Gastroesophageal sphincter (tissue), 4 donors: Measurements from ENCODE around the gene SPATA6L. TPM values are rescaled to one million over a fixed set of nuclear protein-coding genes. Genes with fewer than 3 reads are reported as not detected.

Experiments
- ATAC-seq: fragments of 150-250 bp; one replicate; pipeline ENCODE4 v1.9.1; 2016; ENCODE audit warnings: mild to moderate bottlenecking, moderate library complexity
- H3K27ac ChIP-seq, 4 donors: fragments of 200-600 bp; sonication (generic) in 3 of 4; 1 replicate in 3 of 4; 2 replicates in 1 of 4; pipeline ENCODE4 v1.5.1; 2016 to 2019
- H3K27me3 ChIP-seq: fragments of 200-600 bp; sonication (generic); one replicate; pipeline ENCODE4 v1.5.1; 2019
- H3K36me3 ChIP-seq, 2 donors: fragments of 200-600 bp; sonication (generic); one replicate each; pipeline ENCODE4 v1.5.1; 2019; ENCODE audit warnings: control low read depth in 1 of 2
- H3K4me1 ChIP-seq, 3 donors: fragments of 200-600 bp; sonication (generic); 1 replicate in 2 of 3; 2 replicates in 1 of 3; pipeline ENCODE4 v1.5.1; 2016 to 2019; ENCODE audit warnings: control low read depth in 2 of 3
- H3K4me3 ChIP-seq, 2 donors: fragments of 200-600 bp; sonication (generic); one replicate each; pipeline ENCODE4 v1.5.1; 2019; ENCODE audit warnings: mild to moderate bottlenecking in 1 of 2, moderate library complexity in 1 of 2
- H3K9me3 ChIP-seq, 3 donors: fragments of 200-600 bp; sonication (generic); one replicate each; pipeline ENCODE4 v1.5.1; 2017 to 2019; ENCODE audit warnings: control low read depth in 2 of 3
- CTCF ChIP-seq, 4 experiments: fragments of 200-600 bp in 2 of 4; fragments of 450-650 bp in 2 of 4; sonication (generic) in 1 of 4; IDR thresholded peaks; one replicate each; pipeline ENCODE4 v1.5.1; 2017 to 2019; ENCODE audit warnings: antibody characterized with exemption in 4 of 4, mild to moderate bottlenecking in 2 of 4, moderate library complexity in 2 of 4
- EP300 ChIP-seq: sonication (generic); formaldehyde crosslinking; IDR thresholded peaks from one replicate; pipeline ENCODE4 v1.6.1; 2017; ENCODE audit warnings: antibody characterized with exemption, mild to moderate bottlenecking
- POLR2A ChIP-seq, 2 donors: fragments of 450-650 bp; IDR thresholded peaks; one replicate each; pipeline ENCODE4 v1.6.1; 2017; ENCODE audit warnings: antibody characterized with exemption in 2 of 2, mild to moderate bottlenecking in 2 of 2, moderate library complexity in 1 of 2
- POLR2AphosphoS5 ChIP-seq: sonication (generic); formaldehyde crosslinking; IDR thresholded peaks from one replicate; pipeline ENCODE4 v1.6.1; 2017; ENCODE audit warnings: antibody characterized with exemption
- WGBS, 2 donors: methylation state at CpG; one replicate each; pipeline ENCODE4 v1.1.5; 2018; ENCODE audit warnings: low coverage in 1 of 2; 5-methylcytosine and 5-hydroxymethylcytosine counted together
- total RNA-seq, 4 donors: library from RNA; depleted of rRNA; stranded (reverse); fragments of >200 nt; gene quantifications; one replicate each; pipeline ENCODE4 v1.1.0, GENCODE V29; 2016

Gene SPATA6L
- total RNA-seq, 4 donors from 2014 or later = 0.69 to 1.9 (median 0.83) TPM

- Histone ChIP-seq H3K4me3 (no peak overlapping the region), H3K4me1 (peaks cover 0 to 21% (median 0%) of the 10 kb centered on the region in 3 donors), H3K36me3 (no peaks in the 10 kb centered on the region), H3K9me3 (no peaks in the 10 kb centered on the region), H3K27ac (no peak overlapping the region), H3K27me3 (no peaks in the 10 kb centered on the region)
- no peak for ATAC-seq
- TF ChIP-seq CTCF (IDR thresholded peaks at IDR 0.05) (no peak), EP300 (no peak), POLR2A (IDR thresholded peaks at IDR 0.05) (no peak)
These were observed 3.6 kb upstream of the SPATA6L start for GRCh38 chr9:4669890-4670289.

- no peak for ATAC-seq
- Histone ChIP-seq H3K4me1 (peaks cover 0 to 34% (median 6%) of the 10 kb centered on the region in 3 donors), H3K4me3 (no peak overlapping the region), H3K9me3 (no peaks in the 10 kb centered on the region), H3K27ac (no peak overlapping the region), H3K27me3 (no peaks in the 10 kb centered on the region), H3K36me3 (no peaks in the 10 kb centered on the region)
- WGBS, 2 donors = 80 to 90% methylated on average over 2 of the region's 2 CpGs
- TF ChIP-seq POLR2A (IDR thresholded peaks at IDR 0.05) (no peak), CTCF (IDR thresholded peaks at IDR 0.05) (no peak), POLR2AphosphoS5 (no peak), EP300 (no peak)
These were observed 2.3 kb upstream of the SPATA6L start for GRCh38 chr9:4668604-4669003.

- H3K36me3 ChIP-seq = no peaks in the 10 kb centered on the region
- no peak for ATAC-seq
- TF ChIP-seq POLR2A (IDR thresholded peaks at IDR 0.05) = no peak
- TF ChIP-seq EP300 = no peak
- no peak for TF ChIP-seq POLR2AphosphoS5
- TF ChIP-seq CTCF (IDR thresholded peaks at IDR 0.05) = no peak
- H3K27ac ChIP-seq = no peak overlapping the region
- 100% methylated on average over 1 of the region's 1 CpG for WGBS, 2 donors
- peaks cover 0 to 43% (median 8%) of the 10 kb centered on the region in 3 donors for H3K4me1 ChIP-seq
- H3K4me3 ChIP-seq = no peak overlapping the region
- no peaks in the 10 kb centered on the region for H3K27me3 ChIP-seq
- no peaks in the 10 kb centered on the region for H3K9me3 ChIP-seq
These were observed 1.4 kb upstream of the SPATA6L start for GRCh38 chr9:4667681-4668080.

- peak overlapping the region in 1 of 2 donors; percentile 53 for H3K4me3 ChIP-seq
- H3K4me1 ChIP-seq = peaks cover 0 to 56% (median 13%) of the 10 kb centered on the region in 3 donors
- no peak for TF ChIP-seq CTCF (IDR thresholded peaks at IDR 0.05)
- TF ChIP-seq POLR2A (IDR thresholded peaks at IDR 0.05) = no peak
- peak; percentile 44 for TF ChIP-seq POLR2AphosphoS5
- H3K27ac ChIP-seq = peak overlapping the region in 3 of 4 donors; percentile 50 to 79 (median 76)
- ATAC-seq = peak; percentile 26
- WGBS, 2 donors = 57 to 78% methylated on average over 1 to 2 of the region's 2 CpGs
- no peaks in the 10 kb centered on the region for H3K27me3 ChIP-seq
- no peaks in the 10 kb centered on the region for H3K36me3 ChIP-seq
- no peaks in the 10 kb centered on the region for H3K9me3 ChIP-seq
These were observed 923 bp downstream of the SPATA6L start for GRCh38 chr9:4665357-4665756.

- no peak for ATAC-seq
- no peaks in the 10 kb centered on the region for H3K27me3 ChIP-seq
- H3K27ac ChIP-seq = no peak overlapping the region
- H3K4me3 ChIP-seq = no peak overlapping the region
- WGBS, 2 donors = 86 to 90% methylated on average over 3 of the region's 3 CpGs
- H3K4me1 ChIP-seq = peaks cover 0 to 56% (median 13%) of the 10 kb centered on the region in 3 donors
- no peaks in the 10 kb centered on the region for H3K9me3 ChIP-seq
- no peaks in the 10 kb centered on the region for H3K36me3 ChIP-seq
- TF ChIP-seq CTCF (IDR thresholded peaks at IDR 0.05) (no peak), POLR2AphosphoS5 (no peak), EP300 (no peak), POLR2A (IDR thresholded peaks at IDR 0.05) (no peak)
These were observed 2.3 kb downstream of the SPATA6L start for GRCh38 chr9:4663956-4664355.
